HepG2 (cell line): Measurements from ENCODE around the gene ARRDC3. TPM values are rescaled to one million over a fixed set of nuclear protein-coding genes. Genes with fewer than 3 reads are reported as not detected.

ENCODE experiments used
- ATAC-seq: fragments of 200-7000 bp; cut with Tn5 transposase; 3 replicates; pipeline ENCODE4 v1.9.1; 2020; ENCODE audit warnings: mild to moderate bottlenecking, moderate library complexity
- BruUV-seq: library from RNA; stranded (reverse); fragments of 400-500 nt; replicated peaks from 2 replicates; lab custom pipeline; 2021; lab: Mats Ljungman, UMichigan
- CTCF ChIA-PET: fragments of 300-600 bp; formaldehyde crosslinking; extraction: SDS; loops from one replicate; lab custom pipeline; 2021; ENCODE audit warnings: low total read pairs, inconsistent platforms, low intra/inter-chr PET ratio; lab: Yijun Ruan, JAX
- POLR2A ChIA-PET: fragments of 350-600 bp; sonication (Branson Sonifier 250); formaldehyde crosslinking; loops from one replicate; lab custom pipeline; 2020; ENCODE audit warnings: antibody characterized with exemption, inconsistent platforms; lab: Yijun Ruan, JAX
- DNase-seq: peaks from one replicate; pipeline ENCODE4 v3.0.0-alpha.2; 2015; ENCODE audit warnings: low spot score
- FAIRE-seq: peaks from 3 replicates; lab custom pipeline; 2011; peaks lifted over from hg19 to GRCh38; lab: Jason Lieb, UNC
- H2AFZ ChIP-seq: one replicate; pipeline ENCODE4 v1.6.1; 2011; ENCODE audit warnings: low read length, inconsistent platforms
- H3K27ac ChIP-seq: fragments of 300-600 bp; 3 replicates; pipeline ENCODE4 v1.8.0; 2011; ENCODE audit warnings: mixed run types, mild to moderate bottlenecking, mixed read lengths, low read length, inconsistent platforms; ENCODE audit not compliant: insufficient read depth; ENCODE audit errors: extremely low read length
- H3K27me3 ChIP-seq, 2 experiments: fragments of 200-600 bp in 1 of 2; 2 replicates in 1 of 2; 3 replicates in 1 of 2; pipeline versions ENCODE4 v1.6.0 to v1.8.0; 2011; ENCODE audit warnings: low read length in 2 of 2, mild to moderate bottlenecking in 2 of 2, moderate library complexity in 2 of 2, inconsistent platforms in 1 of 2; ENCODE audit not compliant: insufficient read depth in 2 of 2, control insufficient read depth in 1 of 2
- H3K36me3 ChIP-seq, 2 experiments: fragments of 200-600 bp in 1 of 2; replicated peaks in 1 of 2; 2 replicates in 1 of 2; 3 replicates in 1 of 2; pipeline versions ENCODE4 v1.5.1 to v1.8.0; 2011; ENCODE audit warnings: low read length in 2 of 2, inconsistent platforms in 1 of 2; ENCODE audit not compliant: insufficient read depth in 2 of 2, control insufficient read depth in 1 of 2
- H3K4me1 ChIP-seq: 2 replicates; pipeline ENCODE4 v1.5.1; 2012; ENCODE audit warnings: low read length, inconsistent platforms; ENCODE audit not compliant: insufficient read depth
- H3K4me2 ChIP-seq: 2 replicates; pipeline ENCODE4 v1.6.0; 2011; ENCODE audit warnings: low read depth, low read length, inconsistent platforms
- H3K4me3 ChIP-seq, 3 experiments: fragments of 200-600 bp in 1 of 3; sonication (generic), shearing (Covaris generic) in 1 of 3; replicated peaks in 1 of 3; 2 replicates each; pipeline ENCODE4 v1.5.1; 2011 to 2016; ENCODE audit warnings: low read length in 3 of 3, inconsistent platforms in 2 of 3, low read depth in 2 of 3, mild to moderate bottlenecking in 2 of 3, control low read depth in 1 of 3, mixed read lengths in 1 of 3; ENCODE audit not compliant: insufficient read depth in 1 of 3
- H3K79me2 ChIP-seq: one replicate; pipeline ENCODE4 v1.6.1; 2011; ENCODE audit warnings: low read length, inconsistent platforms; ENCODE audit not compliant: insufficient read depth
- H3K9ac ChIP-seq: 2 replicates; pipeline ENCODE4 v1.6.0; 2011; ENCODE audit warnings: mild to moderate bottlenecking, low read depth, low read length, inconsistent platforms; ENCODE audit not compliant: insufficient read depth
- H3K9me3 ChIP-seq: 2 replicates; pipeline ENCODE4 v1.5.1; 2012; ENCODE audit warnings: mild to moderate bottlenecking, low read length
- H4K20me1 ChIP-seq: 2 replicates; pipeline ENCODE4 v1.6.0; 2011; ENCODE audit warnings: inconsistent platforms, mild to moderate bottlenecking, low read length, moderate library complexity; ENCODE audit not compliant: insufficient read depth
- ZNF232 ChIP-seq: sonication (generic); formaldehyde crosslinking; IDR thresholded peaks from 2 replicates; pipeline ENCODE4 v1.4.0; 2020; ENCODE audit warnings: missing genetic modification reagents, borderline replicate concordance
- ZNF24 ChIP-seq: fragments of 450-650 bp; IDR thresholded peaks from 2 replicates; pipeline ENCODE4 v1.6.1; 2017; ENCODE audit warnings: antibody characterized with exemption, mild to moderate bottlenecking
- ZNF749 ChIP-seq: sonication (generic); formaldehyde crosslinking; IDR thresholded peaks from 2 replicates; pipeline ENCODE4 v1.8.0; 2022; ENCODE audit warnings: mild to moderate bottlenecking, missing genetic modification reagents, moderate library complexity, borderline replicate concordance
- WGBS: methylation state at CpG from one replicate; pipeline ENCODE4 v1.1.6; 2017; ENCODE audit warnings: low lambda C conversion rate; 5-methylcytosine and 5-hydroxymethylcytosine counted together
- in situ Hi-C: cut with HindIII; loops from 2 replicates; pipeline ENCODE4 v1.10.0; 2017; ENCODE audit warnings: low pct_unique_long_range_greater_than_20kb; ENCODE audit not compliant: extremely low pct_ligation_motif_present
- intact Hi-C: fragments of 100-400 bp; cut with micrococcal nuclease; formaldehyde crosslinking; loops from one replicate; pipeline ENCODE4 v1.10.0; 2022; ENCODE audit not compliant: unreplicated experiment
- polyA plus RNA-seq, 8 experiments: library from polyadenylated mRNA; depleted of rRNA in 3 of 8; stranded (reverse) in 7 of 8; unstranded in 1 of 8; fragments of >200 nt; fragmentation: Illumina TruSeq in 4 of 8; extraction: Trizol in 4 of 8; gene quantifications; 2 replicates each; pipeline versions ENCODE4 v1.2.1 to v1.2.3, GENCODE V29; 2011 to 2016; ENCODE audit warnings: low read depth in 4 of 8, missing spikeins in 1 of 8, mixed read lengths in 1 of 8; ENCODE audit not compliant: insufficient read depth in 1 of 8
- total RNA-seq, 5 experiments: library from RNA; depleted of rRNA; stranded (reverse); fragments of >200 nt; fragmentation: Illumina TruSeq; extraction: Trizol; gene quantifications; 2 replicates each; pipeline ENCODE4 v1.2.3, GENCODE V29; 2016; ENCODE audit warnings: low read depth in 1 of 5

The ARRDC3 gene
- total and polyA plus RNA-seq, 2 of the 13 experiments (the other 11 are each of a cell fraction or from before 2014, with no cell fraction given), result 3.4 to 24.4 TPM

- in situ Hi-C loops, result no loop called here
- H3K9ac ChIP-seq, result no peak overlapping the region
- H2AFZ ChIP-seq, result no peak overlapping the region
- no peak overlapping the region for H3K27ac ChIP-seq
- H3K36me3 ChIP-seq, result no peaks in the 10 kb centered on the region
- no peaks in the 10 kb centered on the region for H3K79me2 ChIP-seq
- intact Hi-C loops, result no loop called here
- no peak for ATAC-seq
- ChIA-PET CTCF (no interaction called here), POLR2A (no interaction called here)
- H3K4me3 ChIP-seq, result no peak overlapping the region
- no peak for FAIRE-seq
- H4K20me1 ChIP-seq, result no peaks in the 10 kb centered on the region
- H3K27me3 ChIP-seq, result no peaks in the 10 kb centered on the region
- DNase-seq, result no peak
- no peak overlapping the region for H3K4me2 ChIP-seq
- H3K9me3 ChIP-seq, result no peaks in the 10 kb centered on the region
- no peak for TF ChIP-seq ZNF24
- WGBS, result 24% methylated on average over 3 of the region's 3 CpGs
- BruUV-seq, result no TSS peak
- peaks cover 7% of the 10 kb centered on the region; the same call in 1 of the 2 replicates for H3K4me1 ChIP-seq
Measured at GRCh38 chr5:91340532-91340931, 42.6 kb downstream of the ARRDC3 start.

GRCh38 chr5:91339063-91339705, 43.9 kb downstream of the ARRDC3 start:
- H3K27me3 ChIP-seq, result no peaks in the 10 kb centered on the region
- H3K4me3 ChIP-seq, result no peak overlapping the region
- intact Hi-C loops, result no loop called here
- no peak overlapping the region for H3K27ac ChIP-seq
- TF ChIP-seq ZNF749 (CRISPR knock-in tag) (no peak), ZNF232 (CRISPR knock-in tag) (no peak)
- TF ChIP-seq, all 625 proteins: peak for 0
- no peak for DNase-seq
- no TSS peak for BruUV-seq
- Histone ChIP-seq H3K79me2 (no peaks in the 10 kb centered on the region), H2AFZ (no peak overlapping the region), H3K9me3 (no peaks in the 10 kb centered on the region), H3K4me1 (peaks cover 7% of the 10 kb centered on the region; the same call in 1 of the 2 replicates), H3K4me2 (no peak overlapping the region), H4K20me1 (no peaks in the 10 kb centered on the region), H3K36me3 (no peaks in the 10 kb centered on the region), H3K9ac (no peak overlapping the region)
- FAIRE-seq, result no peak
- no peak for ATAC-seq
- 55% methylated on average over 3 of the region's 3 CpGs for WGBS
- ChIA-PET POLR2A (no interaction called here), CTCF (no interaction called here)
- in situ Hi-C loops, result no loop called here
